ENCODE results near the gene MRPL32.
"Not testable (repeated sequence)": the region's sequence is repeated elsewhere in the genome, so short reads cannot be mapped to it uniquely, and the experiment has no call there.

Gene MRPL32

GRCh38 chr7:42931834-42932651, at the start of gene MRPL32, which contains the start of gene PSMA2:
Gene MRPL32 (plus strand): TSS chr7:42932376. CDS start chr7:42932387, 11 bp downstream.
Gene PSMA2 (minus strand): TSS chr7:42932174. CDS start chr7:42932158, 16 bp downstream.
- peak; percentile 94 to 95 for DNase-seq (ENCODE audit: low read depth in 2 of 2)

GRCh38 chr7:42883950-42884349, 48.2 kb upstream of the MRPL32 start:
- DNase-seq (ENCODE audit: low read depth in 2 of 2), result no peak

GRCh38 chr7:42885183-42885582, 47.0 kb upstream of the MRPL32 start:
- not testable (repeated sequence) for DNase-seq (ENCODE audit: low read depth in 2 of 2)

GRCh38 chr7:42886129-42886528, 46.0 kb upstream of the MRPL32 start:
- DNase-seq (ENCODE audit: low read depth in 2 of 2), result no peak

GRCh38 chr7:42886893-42887505, 45.2 kb upstream of the MRPL32 start:
- no peak for DNase-seq (ENCODE audit: low read depth in 2 of 2)

- no peak for DNase-seq (ENCODE audit: low read depth in 2 of 2)
Observed at GRCh38 chr7:42893346-42894240, 38.6 kb upstream of the MRPL32 start.

GRCh38 chr7:42900842-42901241, 31.3 kb upstream of the MRPL32 start:
- DNase-seq (ENCODE audit: low read depth in 2 of 2), result no peak

- DNase-seq (ENCODE audit: low read depth in 2 of 2), result no peak
Observed at GRCh38 chr7:42902331-42902730, 29.8 kb upstream of the MRPL32 start.

- DNase-seq (ENCODE audit: low read depth in 2 of 2), result no peak
Observed at GRCh38 chr7:42906181-42906580, 26.0 kb upstream of the MRPL32 start.

GRCh38 chr7:42907316-42907715, 24.9 kb upstream of the MRPL32 start:
- DNase-seq (ENCODE audit: low read depth in 2 of 2), result no peak

- no peak for DNase-seq (ENCODE audit: low read depth in 2 of 2)
Observed at GRCh38 chr7:42910306-42910705, 21.9 kb upstream of the MRPL32 start.

- peak; percentile 88 for DNase-seq (ENCODE audit: low read depth in 2 of 2)
Observed at GRCh38 chr7:42911454-42912447, 20.4 kb upstream of the MRPL32 start, which contains the start of gene C7orf25. Gene C7orf25 (minus strand): TSS chr7:42912070. CDS start chr7:42910900, 1,170 bp downstream.

- no peak for DNase-seq (ENCODE audit: low read depth in 2 of 2)
Observed at GRCh38 chr7:42913591-42913990, 18.6 kb upstream of the MRPL32 start.

GRCh38 chr7:42914009-42914408, 18.2 kb upstream of the MRPL32 start:
- no peak for DNase-seq (ENCODE audit: low read depth in 2 of 2)

- DNase-seq (ENCODE audit: low read depth in 2 of 2), result peak; percentile 50 to 59
Observed at GRCh38 chr7:42914421-42915045, 17.6 kb upstream of the MRPL32 start.

- DNase-seq (ENCODE audit: low read depth in 2 of 2), result no peak
Observed at GRCh38 chr7:42915356-42915755, 16.8 kb upstream of the MRPL32 start.

- DNase-seq (ENCODE audit: low read depth in 2 of 2), result no peak
Observed at GRCh38 chr7:42922017-42922753, 10.0 kb upstream of the MRPL32 start.

GRCh38 chr7:42924223-42924838, 7.8 kb upstream of the MRPL32 start:
- DNase-seq (ENCODE audit: low read depth in 2 of 2), result no peak

- DNase-seq (ENCODE audit: low read depth in 2 of 2), result no peak
Observed at GRCh38 chr7:42925630-42926029, 6.5 kb upstream of the MRPL32 start.

Data from fibroblast of skin of left quadriceps (primary cell).